NCI-H146 treated with DMSO at 0.1 percent for 48 hours (cell line): Measurements from ENCODE around the gene SEPTIN10.

Experiments used
- DNase-seq: peaks from one replicate; lab custom pipeline; 2025; ENCODE audit not compliant: unreplicated experiment; lab: John Stamatoyannopoulos, UW

Gene SEPTIN10

GRCh38 chr2:109500910-109501309, 112.9 kb downstream of the SEPTIN10 start:
- no peak for DNase-seq

GRCh38 chr2:109499566-109499965, 114.2 kb downstream of the SEPTIN10 start:
- DNase-seq: no peak

- DNase-seq: no peak
Observed at GRCh38 chr2:109498906-109499305, 114.9 kb downstream of the SEPTIN10 start.

- no peak for DNase-seq
Observed at GRCh38 chr2:109497911-109498870, 115.6 kb downstream of the SEPTIN10 start.

GRCh38 chr2:109497463-109497862, 116.3 kb downstream of the SEPTIN10 start:
- no peak for DNase-seq

- no peak for DNase-seq
Observed at GRCh38 chr2:109494351-109494750, 119.4 kb downstream of the SEPTIN10 start.

- no peak for DNase-seq
Observed at GRCh38 chr2:109493176-109493935, 120.4 kb downstream of the SEPTIN10 start.
